Measurements from ENCODE around the gene GPC3. TPM values are rescaled to one million over a fixed set of nuclear protein-coding genes. Genes with fewer than 3 reads are reported as not detected.

Gene GPC3
- total RNA-seq, 1 donor from 2014 or later, result not detected

- TF ChIP-seq CTCF (IDR thresholded peaks at IDR 0.05), result no peak
- H3K27me3 Mint-ChIP-seq, result no peaks in the 10 kb centered on the region
- no peak overlapping the region for H3K4me3 Mint-ChIP-seq
- CTCF ChIA-PET, result no interaction called here
- no peaks in the 10 kb centered on the region for H3K36me3 Mint-ChIP-seq (ENCODE audit: low read depth)
- H3K4me1 Mint-ChIP-seq, result no peaks in the 10 kb centered on the region
- intact Hi-C loops (cut with micrococcal nuclease), result no loop called here
- peaks cover 7% of the 10 kb centered on the region for H3K9me3 Mint-ChIP-seq
- ATAC-seq (ENCODE audit: low read depth) (no peak), DNase-seq (no peak)
- no peak overlapping the region for H3K27ac Mint-ChIP-seq
- POLR2A ChIA-PET, result no interaction called here
Measured at GRCh38 chrX:133610056-133610455, 375.3 kb downstream of the GPC3 start.

GRCh38 chrX:133609166-133609565, 376.2 kb downstream of the GPC3 start:
- peaks cover 4% of the 10 kb centered on the region for H3K9me3 Mint-ChIP-seq
- H3K27me3 Mint-ChIP-seq, result no peaks in the 10 kb centered on the region
- no peaks in the 10 kb centered on the region for H3K4me1 Mint-ChIP-seq
- intact Hi-C loops (cut with micrococcal nuclease), result no loop called here
- H3K27ac Mint-ChIP-seq, result no peak overlapping the region
- no peak for TF ChIP-seq CTCF (IDR thresholded peaks at IDR 0.05)
- DNase-seq (no peak), ATAC-seq (ENCODE audit: low read depth) (no peak)
- H3K36me3 Mint-ChIP-seq (ENCODE audit: low read depth), result no peaks in the 10 kb centered on the region
- POLR2A ChIA-PET, result no interaction called here
- CTCF ChIA-PET, result no interaction called here
- no peak overlapping the region for H3K4me3 Mint-ChIP-seq

- Mint-ChIP-seq H3K27ac (no peak overlapping the region), H3K4me3 (no peak overlapping the region), H3K4me1 (no peaks in the 10 kb centered on the region), H3K36me3 (ENCODE audit: low read depth) (no peaks in the 10 kb centered on the region), H3K27me3 (no peaks in the 10 kb centered on the region), H3K9me3 (no peaks in the 10 kb centered on the region)
- TF ChIP-seq CTCF (IDR thresholded peaks at IDR 0.05), result no peak
- ATAC-seq (ENCODE audit: low read depth), result no peak
- DNase-seq, result no peak
- ChIA-PET CTCF (no interaction called here), POLR2A (no interaction called here)
- intact Hi-C loops (cut with micrococcal nuclease), result no loop called here
Measured at GRCh38 chrX:133608406-133608805, 377.0 kb downstream of the GPC3 start.

GRCh38 chrX:133607419-133608348, 377.7 kb downstream of the GPC3 start:
- H3K9me3 Mint-ChIP-seq, result no peaks in the 10 kb centered on the region
- H3K27ac Mint-ChIP-seq, result no peak overlapping the region
- no peaks in the 10 kb centered on the region for H3K4me1 Mint-ChIP-seq
- intact Hi-C loops (cut with micrococcal nuclease), result no loop called here
- POLR2A ChIA-PET, result no interaction called here
- no peaks in the 10 kb centered on the region for H3K36me3 Mint-ChIP-seq (ENCODE audit: low read depth)
- no peak for ATAC-seq (ENCODE audit: low read depth)
- CTCF ChIA-PET, result no interaction called here
- H3K27me3 Mint-ChIP-seq, result no peaks in the 10 kb centered on the region
- DNase-seq, result no peak
- no peak overlapping the region for H3K4me3 Mint-ChIP-seq
- TF ChIP-seq CTCF (IDR thresholded peaks at IDR 0.05), result no peak

DNA sequence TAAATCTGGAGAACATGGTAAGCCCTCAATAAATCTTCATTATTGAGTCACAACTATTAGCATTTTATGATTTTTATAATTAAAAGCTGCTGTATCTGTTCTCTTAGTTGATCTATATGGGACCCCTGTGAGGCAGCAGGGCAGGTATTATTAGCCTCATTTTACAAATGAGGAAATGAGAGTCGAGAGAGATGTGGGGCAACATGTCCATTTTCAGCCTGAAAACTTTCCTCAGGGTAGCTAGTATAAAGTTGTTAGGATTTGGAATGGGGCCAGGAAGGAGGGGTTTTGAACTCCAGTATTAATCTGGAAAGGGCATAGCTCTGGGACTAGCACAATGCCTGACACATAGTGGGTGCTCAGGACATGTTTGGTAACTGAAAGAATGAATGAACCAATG, 378.4 kb downstream of the GPC3 start:
- intact Hi-C loops (cut with micrococcal nuclease), result no loop called here
- Mint-ChIP-seq H3K27ac (no peak overlapping the region), H3K27me3 (no peaks in the 10 kb centered on the region), H3K36me3 (ENCODE audit: low read depth) (no peaks in the 10 kb centered on the region), H3K4me3 (no peak overlapping the region), H3K4me1 (no peaks in the 10 kb centered on the region), H3K9me3 (no peaks in the 10 kb centered on the region)
- TF ChIP-seq CTCF (IDR thresholded peaks at IDR 0.05), result no peak
- ATAC-seq (ENCODE audit: low read depth) (no peak), DNase-seq (no peak)
- ChIA-PET POLR2A (no interaction called here), CTCF (no interaction called here)

Measured in activated B cell treated with CpG ODN at 0.5 μM for 24 hours (primary cell).